ENCODE measurements around the gene CAMK1D.

The CAMK1D gene

DNA sequence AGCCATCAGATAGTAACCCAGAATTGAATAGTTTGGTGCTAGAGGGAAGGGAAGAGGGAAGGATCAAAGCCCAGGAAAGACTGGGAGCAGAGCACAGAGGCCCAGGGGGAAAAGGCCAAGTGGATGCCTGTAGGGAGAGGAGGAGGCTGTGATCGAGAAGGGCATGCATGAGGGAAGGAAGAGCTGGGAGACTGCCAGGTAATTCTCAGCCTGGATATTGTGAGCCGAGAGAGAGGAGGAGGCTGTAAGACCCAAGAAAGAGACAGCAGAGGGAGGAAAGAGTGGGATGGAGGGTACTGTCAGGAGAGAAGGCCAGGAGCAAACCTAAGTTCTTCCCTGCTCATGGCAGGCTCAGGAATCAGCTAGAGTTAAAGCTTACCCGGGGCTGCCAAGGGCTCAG lies 474.0 kb downstream of the CAMK1D start:
- Histone ChIP-seq H3K36me3 (ENCODE audit: insufficient read depth, low read length) (no peaks in the 10 kb centered on the region), H3K27me3 (ENCODE audit: insufficient read depth, low read length) (no peaks in the 10 kb centered on the region), H3K79me2 (ENCODE audit: insufficient read depth, low read length) (no peaks in the 10 kb centered on the region), H3F3A (ENCODE audit: insufficient read depth, low read length) (no peaks in the 10 kb centered on the region), H3K27ac (ENCODE audit: low read depth, low read length, poor library complexity, severe bottlenecking) (no peak overlapping the region), H4K20me1 (ENCODE audit: insufficient read depth, low read length) (no peaks in the 10 kb centered on the region), H2AFZ (ENCODE audit: low read length) (no peak overlapping the region), H3K4me1 (ENCODE audit: insufficient read depth, low read length, severe bottlenecking) (no peaks in the 10 kb centered on the region), H3K4me2 (ENCODE audit: low read length) (no peak overlapping the region), H3K9me2 (ENCODE audit: low read depth, low read length) (no peaks in the 10 kb centered on the region), H3K9ac (ENCODE audit: low read length) (no peak overlapping the region), H3K9me3 (ENCODE audit: low read length) (no peaks in the 10 kb centered on the region), H3K4me3 (ENCODE audit: low read depth, low read length, poor library complexity, severe bottlenecking) (no peak overlapping the region)
- no peak for TF ChIP-seq EZH2 (IDR thresholded peaks at IDR 0.05; ENCODE audit: borderline replicate concordance, low read length)
- TF ChIP-seq, protein P1, sequence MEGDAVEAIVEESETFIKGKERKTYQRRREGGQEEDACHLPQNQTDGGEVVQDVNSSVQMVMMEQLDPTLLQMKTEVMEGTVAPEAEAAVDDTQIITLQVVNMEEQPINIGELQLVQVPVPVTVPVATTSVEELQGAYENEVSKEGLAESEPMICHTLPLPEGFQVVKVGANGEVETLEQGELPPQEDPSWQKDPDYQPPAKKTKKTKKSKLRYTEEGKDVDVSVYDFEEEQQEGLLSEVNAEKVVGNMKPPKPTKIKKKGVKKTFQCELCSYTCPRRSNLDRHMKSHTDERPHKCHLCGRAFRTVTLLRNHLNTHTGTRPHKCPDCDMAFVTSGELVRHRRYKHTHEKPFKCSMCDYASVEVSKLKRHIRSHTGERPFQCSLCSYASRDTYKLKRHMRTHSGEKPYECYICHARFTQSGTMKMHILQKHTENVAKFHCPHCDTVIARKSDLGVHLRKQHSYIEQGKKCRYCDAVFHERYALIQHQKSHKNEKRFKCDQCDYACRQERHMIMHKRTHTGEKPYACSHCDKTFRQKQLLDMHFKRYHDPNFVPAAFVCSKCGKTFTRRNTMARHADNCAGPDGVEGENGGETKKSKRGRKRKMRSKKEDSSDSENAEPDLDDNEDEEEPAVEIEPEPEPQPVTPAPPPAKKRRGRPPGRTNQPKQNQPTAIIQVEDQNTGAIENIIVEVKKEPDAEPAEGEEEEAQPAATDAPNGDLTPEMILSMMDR (IDR thresholded peaks at IDR 0.05; ENCODE audit: low read length): no peak

DNA sequence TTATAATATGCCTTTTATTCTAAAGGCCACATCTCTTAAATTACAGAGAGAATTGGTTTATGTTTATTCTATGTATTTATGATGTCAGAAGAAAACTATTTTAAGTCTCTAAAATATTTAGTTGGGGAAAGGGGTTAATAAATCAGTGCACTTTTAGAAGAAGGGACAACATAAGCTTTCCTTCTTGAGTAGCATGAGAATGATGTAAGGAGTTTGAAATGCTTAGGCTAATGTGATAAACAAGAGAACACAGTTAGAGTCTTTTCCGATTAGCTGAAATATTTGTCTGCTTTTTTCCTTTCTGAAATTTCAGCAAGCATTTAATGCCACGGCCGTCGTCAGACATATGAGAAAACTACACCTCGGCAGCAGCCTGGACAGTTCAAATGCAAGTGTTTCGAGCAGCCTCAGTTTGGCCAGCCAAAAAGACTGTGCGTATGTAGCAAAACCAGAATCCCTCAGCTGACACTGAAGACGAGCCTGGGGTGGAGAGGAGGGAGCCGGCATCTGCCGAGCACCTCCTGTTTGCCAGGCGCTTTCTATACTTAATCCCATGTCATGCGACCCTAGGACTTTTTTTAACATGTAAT lies 476.0 kb downstream of the CAMK1D start:
- H3K9ac ChIP-seq (ENCODE audit: low read length): no peak overlapping the region
- no peaks in the 10 kb centered on the region for H3K27me3 ChIP-seq (ENCODE audit: insufficient read depth, low read length)
- no peaks in the 10 kb centered on the region for H3K9me3 ChIP-seq (ENCODE audit: low read length)
- H3K36me3 ChIP-seq (ENCODE audit: insufficient read depth, low read length): no peaks in the 10 kb centered on the region
- no peaks in the 10 kb centered on the region for H3F3A ChIP-seq (ENCODE audit: insufficient read depth, low read length)
- no peaks in the 10 kb centered on the region for H3K9me2 ChIP-seq (ENCODE audit: low read depth, low read length)
- TF ChIP-seq, protein P1 (IDR thresholded peaks at IDR 0.05; ENCODE audit: low read length): no peak
- TF ChIP-seq EZH2 (IDR thresholded peaks at IDR 0.05; ENCODE audit: borderline replicate concordance, low read length): no peak
- no peak overlapping the region for H3K27ac ChIP-seq (ENCODE audit: low read depth, low read length, poor library complexity, severe bottlenecking)
- no peaks in the 10 kb centered on the region for H3K4me1 ChIP-seq (ENCODE audit: insufficient read depth, low read length, severe bottlenecking)
- H2AFZ ChIP-seq (ENCODE audit: low read length): no peak overlapping the region
- no peaks in the 10 kb centered on the region for H3K79me2 ChIP-seq (ENCODE audit: insufficient read depth, low read length)
- no peak overlapping the region for H3K4me2 ChIP-seq (ENCODE audit: low read length)
- no peaks in the 10 kb centered on the region for H4K20me1 ChIP-seq (ENCODE audit: insufficient read depth, low read length)
- H3K4me3 ChIP-seq (ENCODE audit: low read depth, low read length, poor library complexity, severe bottlenecking): no peak overlapping the region

- no peaks in the 10 kb centered on the region for H3K36me3 ChIP-seq (ENCODE audit: insufficient read depth, low read length)
- H3K9ac ChIP-seq (ENCODE audit: low read length): no peak overlapping the region
- H3F3A ChIP-seq (ENCODE audit: insufficient read depth, low read length): no peaks in the 10 kb centered on the region
- no peaks in the 10 kb centered on the region for H4K20me1 ChIP-seq (ENCODE audit: insufficient read depth, low read length)
- no peaks in the 10 kb centered on the region for H3K27me3 ChIP-seq (ENCODE audit: insufficient read depth, low read length)
- no peak overlapping the region for H2AFZ ChIP-seq (ENCODE audit: low read length)
- TF ChIP-seq, protein P1 (IDR thresholded peaks at IDR 0.05; ENCODE audit: low read length): no peak
- no peak for TF ChIP-seq EZH2 (IDR thresholded peaks at IDR 0.05; ENCODE audit: borderline replicate concordance, low read length)
- H3K9me2 ChIP-seq (ENCODE audit: low read depth, low read length): no peaks in the 10 kb centered on the region
- no peak overlapping the region for H3K4me2 ChIP-seq (ENCODE audit: low read length)
- H3K9me3 ChIP-seq (ENCODE audit: low read length): no peaks in the 10 kb centered on the region
- no peaks in the 10 kb centered on the region for H3K4me1 ChIP-seq (ENCODE audit: insufficient read depth, low read length, severe bottlenecking)
- no peak overlapping the region for H3K27ac ChIP-seq (ENCODE audit: low read depth, low read length, poor library complexity, severe bottlenecking)
- no peak overlapping the region for H3K4me3 ChIP-seq (ENCODE audit: low read depth, low read length, poor library complexity, severe bottlenecking)
- no peaks in the 10 kb centered on the region for H3K79me2 ChIP-seq (ENCODE audit: insufficient read depth, low read length)
These were observed 477.5 kb downstream of the CAMK1D start for GRCh38 chr10:12826800-12827372.
